Thyroid gland (tissue), 4 donors: ENCODE results near the gene CRNKL1. TPM values are rescaled to one million over a fixed set of nuclear protein-coding genes. Genes with fewer than 3 reads are reported as not detected.

ENCODE experiments used
- DNase-seq, 2 donors: peaks; one replicate each; pipeline ENCODE4 v3.0.0-alpha.2; 2019
- H3K27ac ChIP-seq, 3 donors: fragments of 200-600 bp; sonication (generic); 1 replicate in 2 of 3; 2 replicates in 1 of 3; pipeline ENCODE4 v1.5.1; 2016 to 2019; ENCODE audit warnings: mild to moderate bottlenecking in 1 of 3, moderate library complexity in 1 of 3
- H3K27me3 ChIP-seq: fragments of 200-600 bp; sonication (generic); one replicate; pipeline ENCODE4 v1.5.1; 2019
- H3K36me3 ChIP-seq, 2 donors: fragments of 200-600 bp; sonication (generic); one replicate each; pipeline ENCODE4 v1.5.1; 2016 to 2019
- H3K4me1 ChIP-seq, 2 donors: fragments of 200-600 bp; sonication (generic); one replicate each; pipeline ENCODE4 v1.5.1; 2017 to 2019
- H3K4me3 ChIP-seq, 3 donors: fragments of 200-600 bp; sonication (generic); replicated peaks in 1 of 3; 1 replicate in 2 of 3; 2 replicates in 1 of 3; pipeline ENCODE4 v1.5.1; 2016; ENCODE audit warnings: mild to moderate bottlenecking in 1 of 3
- H3K9me3 ChIP-seq: fragments of 200-600 bp; sonication (generic); one replicate; pipeline ENCODE4 v1.5.1; 2017
- POLR2A ChIP-seq, 2 donors: fragments of 450-650 bp; IDR thresholded peaks; one replicate each; pipeline ENCODE4 v1.6.1; 2017; ENCODE audit warnings: antibody characterized with exemption in 2 of 2, mild to moderate bottlenecking in 2 of 2, moderate library complexity in 1 of 2
- WGBS, 2 donors: methylation state at CpG; one replicate each; pipeline ENCODE4 v1.1.5; 2017; 5-methylcytosine and 5-hydroxymethylcytosine counted together
- intact Hi-C: fragments of 100-400 bp; cut with DNase I; formaldehyde crosslinking; loops from one replicate; pipeline ENCODE4 v1.15.1; 2023
- total RNA-seq, 4 donors: library from RNA; depleted of rRNA; stranded (reverse); fragments of >200 nt; gene quantifications; one replicate each; pipeline ENCODE4 v1.2.3, GENCODE V29; 2016
- TF ChIP-seq, protein P1 (sequence below), 6 experiments: fragments of 200-600 bp in 3 of 6; fragments of 450-650 bp in 3 of 6; sonication (generic) in 3 of 6; IDR thresholded peaks; one replicate each; pipeline ENCODE4 v1.5.1; 2016 to 2019; ENCODE audit warnings: antibody characterized with exemption in 6 of 6, mild to moderate bottlenecking in 2 of 6, inconsistent platforms in 1 of 6, moderate library complexity in 1 of 6

Gene CRNKL1
- total RNA-seq, 4 donors from 2014 or later = 23.6 to 35.2 (median 27.2) TPM

GRCh38 chr20:20076297-20077065 lies 24.2 kb upstream of the CRNKL1 start:
- Histone ChIP-seq H3K27ac (no peak overlapping the region), H3K4me3 (no peak overlapping the region), H3K36me3 (no peaks in the 10 kb centered on the region), H3K27me3 (no peaks in the 10 kb centered on the region), H3K9me3 (no peaks in the 10 kb centered on the region), H3K4me1 (peaks cover 0 to 10% of the 10 kb centered on the region in 2 donors)
- DNase-seq = no peak
- TF ChIP-seq, protein P1, sequence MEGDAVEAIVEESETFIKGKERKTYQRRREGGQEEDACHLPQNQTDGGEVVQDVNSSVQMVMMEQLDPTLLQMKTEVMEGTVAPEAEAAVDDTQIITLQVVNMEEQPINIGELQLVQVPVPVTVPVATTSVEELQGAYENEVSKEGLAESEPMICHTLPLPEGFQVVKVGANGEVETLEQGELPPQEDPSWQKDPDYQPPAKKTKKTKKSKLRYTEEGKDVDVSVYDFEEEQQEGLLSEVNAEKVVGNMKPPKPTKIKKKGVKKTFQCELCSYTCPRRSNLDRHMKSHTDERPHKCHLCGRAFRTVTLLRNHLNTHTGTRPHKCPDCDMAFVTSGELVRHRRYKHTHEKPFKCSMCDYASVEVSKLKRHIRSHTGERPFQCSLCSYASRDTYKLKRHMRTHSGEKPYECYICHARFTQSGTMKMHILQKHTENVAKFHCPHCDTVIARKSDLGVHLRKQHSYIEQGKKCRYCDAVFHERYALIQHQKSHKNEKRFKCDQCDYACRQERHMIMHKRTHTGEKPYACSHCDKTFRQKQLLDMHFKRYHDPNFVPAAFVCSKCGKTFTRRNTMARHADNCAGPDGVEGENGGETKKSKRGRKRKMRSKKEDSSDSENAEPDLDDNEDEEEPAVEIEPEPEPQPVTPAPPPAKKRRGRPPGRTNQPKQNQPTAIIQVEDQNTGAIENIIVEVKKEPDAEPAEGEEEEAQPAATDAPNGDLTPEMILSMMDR (IDR thresholded peaks at IDR 0.05) = no peak
- no peak for TF ChIP-seq POLR2A (IDR thresholded peaks at IDR 0.05)
- intact Hi-C loops = no loop called here
- 86 to 88% methylated on average over 9 of the region's 9 CpGs for WGBS, 2 donors

GRCh38 chr20:20075032-20075431 lies 22.8 kb upstream of the CRNKL1 start:
- intact Hi-C loops = no loop called here
- Histone ChIP-seq H3K27ac (no peak overlapping the region), H3K9me3 (no peaks in the 10 kb centered on the region), H3K27me3 (no peaks in the 10 kb centered on the region), H3K4me1 (peaks cover 0 to 10% of the 10 kb centered on the region in 2 donors), H3K4me3 (no peak overlapping the region), H3K36me3 (no peaks in the 10 kb centered on the region)
- DNase-seq = no peak
- no peak for TF ChIP-seq POLR2A (IDR thresholded peaks at IDR 0.05)
- TF ChIP-seq, protein P1 (IDR thresholded peaks at IDR 0.05) = no peak
- 85 to 100% methylated on average over 4 of the region's 4 CpGs for WGBS, 2 donors

GRCh38 chr20:20073801-20074371 lies 21.6 kb upstream of the CRNKL1 start:
- Histone ChIP-seq H3K36me3 (no peaks in the 10 kb centered on the region), H3K27me3 (no peaks in the 10 kb centered on the region), H3K4me3 (no peak overlapping the region), H3K9me3 (no peaks in the 10 kb centered on the region), H3K4me1 (peaks cover 0 to 3% of the 10 kb centered on the region in 2 donors), H3K27ac (no peak overlapping the region)
- DNase-seq = no peak
- TF ChIP-seq, protein P1 (IDR thresholded peaks at IDR 0.05) = no peak
- TF ChIP-seq POLR2A (IDR thresholded peaks at IDR 0.05) = no peak
- WGBS, 2 donors = 76 to 79% methylated on average over 15 of the region's 15 CpGs
- intact Hi-C loops = no loop called here

- 70 to 73% methylated on average over 10 of the region's 10 CpGs for WGBS, 2 donors
- Histone ChIP-seq H3K36me3 (no peaks in the 10 kb centered on the region), H3K9me3 (no peaks in the 10 kb centered on the region), H3K4me3 (no peak overlapping the region), H3K27me3 (no peaks in the 10 kb centered on the region), H3K27ac (no peak overlapping the region), H3K4me1 (no peaks in the 10 kb centered on the region)
- no peak for DNase-seq
- intact Hi-C loops = no loop called here
- TF ChIP-seq POLR2A (IDR thresholded peaks at IDR 0.05) = no peak
Measured at GRCh38 chr20:20070871-20071726, 18.8 kb upstream of the CRNKL1 start.

- intact Hi-C loops = no loop called here
- Histone ChIP-seq H3K4me3 (no peak overlapping the region), H3K4me1 (no peaks in the 10 kb centered on the region), H3K9me3 (no peaks in the 10 kb centered on the region), H3K27me3 (no peaks in the 10 kb centered on the region), H3K27ac (no peak overlapping the region), H3K36me3 (no peaks in the 10 kb centered on the region)
- WGBS, 2 donors = 91 to 94% methylated on average over 1 of the region's 1 CpG
- TF ChIP-seq, protein P1 (IDR thresholded peaks at IDR 0.05) = no peak
- no peak for TF ChIP-seq POLR2A (IDR thresholded peaks at IDR 0.05)
- no peak for DNase-seq
Measured at GRCh38 chr20:20065361-20065760, 13.1 kb upstream of the CRNKL1 start.
